Choroid plexus epithelial cell (primary cell): ENCODE results near the gene COL5A1.

Experiments used
- DNase-seq: peaks from one replicate; pipeline ENCODE4 v3.0.0-alpha.2; 2010; ENCODE audit warnings: low read depth
- H3K4me3 ChIP-seq: 2 replicates; pipeline ENCODE4 v1.5.1; 2011; ENCODE audit warnings: low read depth, mild to moderate bottlenecking, control low read depth, low read length, moderate library complexity
- CTCF ChIP-seq: conservative IDR thresholded peaks from 2 replicates; pipeline ENCODE4 v1.5.1; 2011; ENCODE audit warnings: low read depth, mild to moderate bottlenecking, control low read depth, inconsistent platforms, low read length, moderate library complexity

The COL5A1 gene

DNA sequence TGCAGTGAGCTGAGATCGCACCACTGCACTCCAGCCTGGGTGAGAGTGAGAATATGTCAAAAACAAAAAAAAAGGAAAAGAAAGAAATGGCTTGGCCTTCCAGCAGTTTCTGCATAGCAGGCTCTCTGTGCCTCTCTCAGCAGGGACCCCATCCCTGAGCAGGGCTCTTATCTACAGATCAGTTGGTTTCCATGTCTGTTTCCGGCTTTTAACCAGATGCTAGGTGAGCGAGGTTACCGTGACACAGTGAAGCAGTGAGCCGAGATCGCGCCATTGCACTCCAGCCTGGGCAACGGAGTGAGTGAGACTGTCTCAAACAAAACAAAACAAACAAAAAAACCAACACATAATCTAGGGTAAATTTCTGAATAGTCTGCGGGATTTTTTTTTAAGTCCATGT is 51.4 kb downstream of the COL5A1 start:
- H3K4me3 ChIP-seq: no peak overlapping the region
- peak; percentile 52 for DNase-seq
- no peak for TF ChIP-seq CTCF

DNA sequence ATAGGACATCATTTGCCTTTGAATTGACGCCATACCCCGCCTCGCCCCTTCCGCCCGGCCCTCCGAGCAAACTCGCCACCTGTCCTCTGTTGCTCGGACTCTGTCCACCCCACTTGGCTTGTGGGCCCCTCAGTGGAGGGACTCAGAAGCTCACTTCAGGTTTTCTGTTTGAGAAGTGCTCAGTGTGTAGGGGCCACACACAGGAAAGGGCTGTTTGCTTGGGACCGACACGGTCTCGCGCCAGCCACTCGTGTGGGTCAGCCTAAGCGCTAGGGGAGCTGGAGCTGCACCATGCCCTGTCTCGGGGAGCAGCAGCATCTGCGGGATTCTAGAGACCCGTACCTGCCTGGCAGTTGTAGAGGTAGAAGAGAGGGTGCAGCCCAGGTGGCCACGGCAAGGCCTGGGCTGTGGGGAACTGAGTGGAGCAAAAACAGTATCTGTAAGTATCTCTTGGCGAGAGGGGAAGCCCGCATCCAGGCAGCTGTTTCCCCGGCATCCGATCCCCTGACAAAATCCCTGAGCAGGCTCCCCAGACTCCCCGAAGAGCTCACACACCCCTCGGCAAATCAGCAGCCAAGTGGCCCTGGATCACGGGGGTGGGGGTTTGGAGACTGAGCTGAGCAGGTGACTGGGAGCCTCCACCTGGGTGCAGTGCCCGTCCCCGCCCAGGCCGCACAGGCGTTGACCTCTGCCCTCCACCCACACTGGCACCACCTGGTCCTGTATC is 52.2 kb downstream of the COL5A1 start:
- DNase-seq: no peak
- TF ChIP-seq CTCF: no peak
- no peak overlapping the region for H3K4me3 ChIP-seq

DNA sequence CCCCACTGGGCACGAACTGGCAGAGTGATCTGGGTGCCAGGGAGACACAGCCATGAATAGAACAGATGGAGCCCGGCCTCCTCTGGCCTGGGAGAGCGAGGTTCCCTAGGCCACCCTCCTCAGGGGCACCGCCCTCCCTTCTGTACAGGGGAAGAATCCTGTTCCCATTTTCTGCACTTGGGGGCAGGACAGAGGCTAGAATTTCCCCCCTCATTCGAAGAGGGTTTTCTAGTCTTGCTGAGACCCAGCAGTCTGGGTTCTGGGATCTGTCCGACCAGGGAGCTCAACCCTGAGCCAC is 52.7 kb downstream of the COL5A1 start:
- H3K4me3 ChIP-seq: no peak overlapping the region
- TF ChIP-seq CTCF: no peak
- no peak for DNase-seq

GRCh38 chr9:134694714-134695113 is 53.1 kb downstream of the COL5A1 start:
- no peak overlapping the region for H3K4me3 ChIP-seq
- no peak for DNase-seq
- TF ChIP-seq CTCF: no peak

GRCh38 chr9:134695144-134695543 is 53.5 kb downstream of the COL5A1 start:
- DNase-seq: no peak
- H3K4me3 ChIP-seq: no peak overlapping the region
- TF ChIP-seq CTCF: no peak

GRCh38 chr9:134696433-134696832 is 54.8 kb downstream of the COL5A1 start:
- DNase-seq: no peak
- no peak for TF ChIP-seq CTCF
- no peak overlapping the region for H3K4me3 ChIP-seq

GRCh38 chr9:134698111-134698510 is 56.5 kb downstream of the COL5A1 start:
- no peak for DNase-seq

More at GRCh38 chr9:134698111-134698510, 56.5 kb downstream of the COL5A1 start:
- TF ChIP-seq CTCF: no peak
- no peak overlapping the region for H3K4me3 ChIP-seq
